ES-I3 (cell line): ENCODE data around the gene ARAP1.

Experiments
- H3K36me3 ChIP-seq: 2 replicates; pipeline ENCODE4 v1.6.1; 2013; ENCODE audit warnings: mild to moderate bottlenecking, low read length, control low read depth, moderate library complexity; ENCODE audit not compliant: insufficient read depth
- H3K4me1 ChIP-seq: 2 replicates; pipeline ENCODE4 v1.6.1; 2013; ENCODE audit warnings: mild to moderate bottlenecking, control low read depth, low read length; ENCODE audit not compliant: insufficient read depth
- H3K9ac ChIP-seq: 2 replicates; pipeline ENCODE4 v1.6.1; 2013; ENCODE audit warnings: low read depth, mild to moderate bottlenecking, low read length, moderate library complexity
- H3K9me3 ChIP-seq: 2 replicates; pipeline ENCODE4 v1.6.1; 2013; ENCODE audit warnings: mild to moderate bottlenecking, low read length, moderate library complexity; ENCODE audit not compliant: control insufficient read depth, insufficient read depth

The ARAP1 gene

GRCh38 chr11:72635309-72635915 lies 116.8 kb downstream of the ARAP1 start:
- Histone ChIP-seq H3K4me1 (peaks cover 37% of the 10 kb centered on the region), H3K9me3 (no peaks in the 10 kb centered on the region), H3K9ac (no peak overlapping the region), H3K36me3 (no peaks in the 10 kb centered on the region)
